ENCODE results near the gene UNC5C.

Gene UNC5C

DNA sequence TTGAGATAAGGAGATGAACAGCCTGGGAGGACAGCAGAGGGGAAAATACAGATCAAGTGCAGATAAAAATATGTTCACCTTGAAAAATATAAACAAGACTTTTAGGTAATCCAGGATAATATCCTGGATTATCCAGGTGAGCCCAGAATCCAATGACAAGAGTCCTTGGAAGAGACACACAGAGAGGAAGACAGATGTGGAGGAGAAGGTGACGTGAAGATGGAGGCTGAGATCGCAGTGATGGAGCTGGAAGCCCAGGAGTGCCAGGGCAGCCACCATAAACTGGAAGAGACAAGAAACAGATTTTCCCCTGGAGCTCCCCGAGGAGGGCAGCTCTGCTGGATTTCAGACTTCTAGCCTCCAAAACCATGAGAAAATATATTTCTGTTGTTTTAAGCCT is 230.7 kb downstream of the UNC5C start:
- no peak for DNase-seq

DNA sequence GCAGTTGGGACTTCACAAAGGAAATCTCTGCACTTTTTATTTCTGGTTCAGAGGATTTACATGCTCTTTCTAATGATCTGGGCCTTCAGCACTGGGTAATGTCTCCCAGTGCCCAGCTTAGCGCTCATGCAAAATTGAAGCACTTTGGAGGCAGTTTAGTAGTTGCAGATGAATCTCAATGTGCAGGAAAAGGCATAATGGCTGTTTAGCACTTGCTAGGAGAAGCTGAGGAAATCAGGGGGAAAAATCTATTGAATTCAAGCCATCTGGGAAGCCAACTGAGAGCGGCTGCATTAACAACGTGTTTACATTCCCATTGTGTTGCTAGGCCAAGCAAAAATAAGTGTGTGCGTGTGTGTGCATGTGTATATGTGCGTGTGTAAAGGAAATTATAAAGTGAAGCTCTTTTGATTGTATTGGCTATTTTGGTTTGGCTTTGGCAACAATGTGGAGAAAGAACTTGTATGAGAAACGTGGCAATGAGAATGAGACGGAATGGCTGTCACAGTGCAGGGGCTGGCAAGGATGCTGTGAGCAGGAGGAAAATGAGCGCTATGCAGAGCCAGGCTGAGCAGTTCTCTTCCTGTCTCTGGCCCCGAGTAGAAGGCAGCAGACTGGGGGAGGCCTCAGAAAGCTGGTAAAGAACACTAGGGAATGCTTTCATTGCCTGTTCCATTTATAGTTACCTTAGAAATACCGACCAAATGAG is 231.5 kb downstream of the UNC5C start:
- DNase-seq = no peak

GRCh38 chr4:95314573-95314972 is 234.2 kb downstream of the UNC5C start:
- no peak for DNase-seq

DNA sequence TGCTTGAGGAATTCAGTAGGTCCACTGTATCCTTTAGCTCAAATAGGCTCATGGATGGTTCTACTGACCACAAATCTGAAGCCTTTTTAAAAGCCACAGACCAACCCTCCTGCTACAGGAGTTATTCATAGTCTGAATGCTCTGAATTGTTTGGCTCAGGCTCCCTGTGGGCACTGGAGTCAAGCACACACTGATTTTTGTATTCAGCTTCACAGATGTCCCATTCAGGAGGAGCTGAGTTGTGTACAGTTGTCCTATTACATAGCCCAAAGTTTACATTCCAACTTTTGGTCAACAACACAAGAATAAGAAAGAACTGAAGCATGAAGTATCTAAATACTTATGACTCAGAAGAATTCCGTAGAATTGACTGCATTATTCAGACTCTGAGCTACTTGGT is 243.9 kb downstream of the UNC5C start:
- DNase-seq = no peak

DNA sequence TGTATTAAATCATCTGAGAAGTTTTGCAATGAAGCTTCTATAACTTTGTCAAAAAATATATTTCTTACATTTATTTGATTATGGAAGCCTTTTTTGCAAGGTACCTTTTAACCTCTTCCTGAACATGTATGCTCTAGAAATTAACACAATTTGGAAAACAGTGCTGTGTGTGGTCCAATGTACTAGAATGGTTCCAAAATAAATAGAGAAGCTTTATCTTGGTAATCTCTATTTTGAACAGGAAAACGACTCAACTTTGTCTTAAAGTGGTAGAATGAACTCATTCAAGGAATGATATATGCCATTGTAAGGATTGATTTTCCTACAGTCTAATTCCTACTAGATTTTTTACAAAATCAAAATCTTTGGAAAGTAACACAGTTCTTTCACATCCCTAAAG is 248.5 kb downstream of the UNC5C start:
- no peak for DNase-seq

DNA sequence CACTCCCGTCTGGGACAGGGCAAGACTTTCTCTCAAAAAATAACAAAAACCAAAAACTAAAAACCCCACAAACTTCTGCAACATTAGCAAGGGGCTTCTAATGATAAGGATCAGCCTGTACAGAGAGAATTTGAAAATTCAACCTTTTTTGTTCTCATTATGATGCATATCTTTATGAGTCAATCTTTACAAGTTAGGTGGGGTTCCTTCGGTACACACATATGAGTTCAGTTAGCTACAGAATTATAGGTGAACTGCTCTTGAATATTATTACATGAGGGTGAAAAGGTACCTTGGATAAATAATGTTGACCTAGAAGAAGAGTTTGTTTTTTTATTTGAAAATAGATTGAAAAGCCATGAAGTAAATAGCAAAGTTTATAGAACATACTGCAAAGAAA is 252.7 kb downstream of the UNC5C start:
- no peak for DNase-seq

DNA sequence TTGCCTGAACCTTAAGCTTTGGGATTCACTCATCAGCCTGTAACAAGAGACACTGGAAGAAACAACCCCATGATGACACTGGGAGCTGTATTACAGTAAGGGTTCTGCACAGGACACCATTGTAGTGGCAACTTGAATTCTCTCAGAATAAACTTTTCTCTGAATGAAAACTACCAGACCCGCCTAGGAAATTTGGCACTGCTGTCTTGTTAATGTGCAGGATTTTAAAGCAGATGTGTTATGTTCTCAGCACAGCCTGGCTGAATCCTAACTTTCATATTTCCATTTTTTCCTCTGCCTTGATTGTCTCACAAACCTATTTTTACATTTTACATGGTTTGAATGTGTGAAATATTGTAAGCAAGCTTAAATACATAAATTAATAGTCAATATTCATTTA is 253.6 kb downstream of the UNC5C start:
- no peak for DNase-seq

DNA sequence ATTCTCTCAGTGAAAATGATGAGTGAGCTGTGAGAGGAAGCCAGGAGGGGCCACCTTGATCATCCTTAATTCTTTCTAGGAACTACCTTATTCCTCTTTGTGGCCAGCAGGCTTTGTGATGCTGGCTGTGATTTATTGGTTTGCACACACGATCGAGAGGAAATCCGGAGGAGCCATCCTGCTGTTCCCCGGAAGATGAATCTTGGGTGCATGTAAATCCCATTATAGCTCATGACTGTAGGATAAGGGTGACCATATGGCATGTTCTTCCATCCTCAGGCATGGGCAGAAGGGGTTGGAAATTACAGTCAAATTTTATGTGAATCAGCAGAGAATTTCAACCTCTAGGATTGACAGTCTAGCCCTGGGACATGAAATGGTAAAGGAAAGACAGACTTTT is 254.5 kb downstream of the UNC5C start:
- no peak for DNase-seq

- DNase-seq = no peak
Observed at GRCh38 chr4:95293014-95293413, 255.8 kb downstream of the UNC5C start.

DNA sequence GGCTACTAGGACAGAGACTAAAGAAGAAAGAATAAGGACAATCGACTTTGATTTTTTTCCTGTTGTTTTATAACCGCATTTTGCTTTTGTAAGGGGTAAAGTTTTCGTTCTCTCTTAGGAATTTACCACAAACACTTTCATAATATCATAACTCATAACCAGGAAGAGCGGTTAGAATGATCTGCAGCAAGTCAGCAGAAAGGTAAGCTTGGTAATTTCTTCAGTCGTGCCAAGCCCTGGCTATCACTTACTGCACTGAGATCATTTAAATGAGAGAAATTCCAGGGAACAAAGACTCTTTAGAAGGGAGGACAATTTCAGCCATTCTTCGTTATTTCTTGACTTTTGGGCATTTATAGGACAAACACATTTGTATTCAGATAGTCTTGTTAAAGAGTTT is 258.1 kb downstream of the UNC5C start:
- no peak for DNase-seq

- DNase-seq = no peak
Observed at GRCh38 chr4:95289028-95289634, 259.6 kb downstream of the UNC5C start.

DNA sequence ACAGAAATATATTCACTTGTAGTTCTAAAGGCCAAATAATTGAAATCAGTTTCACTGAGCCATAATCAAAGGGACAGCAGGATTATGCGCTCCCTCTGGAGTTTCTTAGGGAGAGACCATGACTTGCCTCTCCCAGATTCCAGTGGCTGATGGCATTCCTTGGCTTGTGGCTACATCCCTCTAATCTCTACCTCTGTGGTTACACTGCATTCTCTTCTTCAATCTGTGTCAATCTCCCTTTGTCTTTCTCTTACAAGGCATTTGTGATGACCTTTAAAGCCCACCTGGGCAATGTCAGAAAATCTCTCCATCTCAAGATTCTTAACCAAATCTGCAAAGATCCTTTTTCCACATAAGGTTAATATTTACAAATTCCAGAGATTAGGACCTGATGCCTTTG is 260.2 kb downstream of the UNC5C start:
- DNase-seq = no peak

GRCh38 chr4:95285797-95286196 is 263.0 kb downstream of the UNC5C start:
- DNase-seq = no peak

DNA sequence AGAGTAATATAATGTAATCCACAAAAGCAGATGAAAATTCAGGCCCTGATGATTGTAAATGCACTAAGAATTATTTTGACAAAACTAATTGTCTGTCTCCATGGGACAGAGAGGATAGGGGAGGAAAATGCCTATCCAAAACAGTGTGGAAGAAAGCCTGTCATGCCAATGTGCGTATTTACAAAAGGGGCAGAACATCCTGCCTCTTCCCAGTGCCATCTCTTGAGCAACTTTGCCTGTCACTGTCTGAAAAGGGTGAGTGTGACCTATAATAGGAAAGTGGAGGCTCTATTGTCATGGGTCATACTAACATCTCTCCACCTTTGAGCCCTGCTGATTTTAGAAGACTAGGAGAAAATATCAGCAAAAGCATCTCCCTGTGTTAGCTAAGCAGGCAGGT is 264.1 kb downstream of the UNC5C start:
- DNase-seq = no peak

DNA sequence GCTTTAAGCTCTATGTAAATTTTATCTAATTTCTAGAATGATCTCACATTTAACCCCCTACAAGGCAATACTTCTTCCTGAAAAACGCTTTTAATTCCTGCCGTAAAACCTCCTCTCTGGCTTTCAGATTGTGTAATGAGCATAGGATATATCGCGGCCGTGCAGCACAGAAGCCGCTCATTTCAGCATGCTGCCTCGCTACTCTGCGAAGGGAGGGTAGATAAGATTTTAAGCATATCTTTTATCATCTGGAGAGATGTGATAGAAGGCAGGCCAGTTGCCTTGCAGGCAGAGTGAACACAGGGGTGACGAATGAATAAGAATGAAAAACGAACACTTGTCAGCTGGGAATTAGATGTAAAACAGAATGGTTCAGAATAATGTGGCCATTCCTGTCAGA is 265.5 kb downstream of the UNC5C start:
- DNase-seq = no peak

DNA sequence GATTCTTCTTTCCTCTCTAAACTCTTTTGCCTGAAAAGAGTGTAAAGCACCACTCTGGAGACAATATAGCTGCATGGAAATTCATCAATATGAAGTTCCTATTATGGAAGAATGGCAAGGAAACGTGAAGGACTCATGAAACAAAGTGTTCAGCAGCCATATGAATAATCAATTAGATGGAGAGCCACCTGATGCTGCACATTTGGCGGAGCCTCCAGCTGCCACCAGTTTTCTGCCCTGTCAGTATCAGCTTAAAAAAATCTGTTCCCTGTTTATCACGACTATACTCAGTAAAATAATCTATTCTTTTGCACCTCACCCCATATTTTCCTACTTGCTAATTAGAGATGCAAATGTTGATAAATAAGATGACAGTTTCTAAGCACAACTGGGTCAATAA is 276.0 kb downstream of the UNC5C start:
- no peak for DNase-seq

DNA sequence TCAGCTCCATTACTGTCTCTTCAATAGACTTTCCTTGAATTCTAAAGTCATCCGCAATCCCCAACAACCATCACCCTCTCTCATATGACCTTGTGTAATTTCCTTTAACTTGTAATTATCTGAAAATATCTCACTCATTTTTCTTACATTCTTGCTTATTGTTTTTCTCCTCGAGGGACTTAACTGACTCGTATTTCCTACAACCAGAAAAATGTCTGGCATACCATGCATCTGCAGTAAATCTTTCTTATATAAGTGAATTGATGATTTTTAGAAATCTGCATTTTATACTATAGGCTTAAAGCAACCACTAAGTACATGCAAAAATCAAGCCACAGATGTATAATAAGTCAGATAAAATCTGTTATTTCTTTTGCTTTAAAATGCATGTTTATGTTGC is 276.7 kb downstream of the UNC5C start:
- DNase-seq = no peak

DNA sequence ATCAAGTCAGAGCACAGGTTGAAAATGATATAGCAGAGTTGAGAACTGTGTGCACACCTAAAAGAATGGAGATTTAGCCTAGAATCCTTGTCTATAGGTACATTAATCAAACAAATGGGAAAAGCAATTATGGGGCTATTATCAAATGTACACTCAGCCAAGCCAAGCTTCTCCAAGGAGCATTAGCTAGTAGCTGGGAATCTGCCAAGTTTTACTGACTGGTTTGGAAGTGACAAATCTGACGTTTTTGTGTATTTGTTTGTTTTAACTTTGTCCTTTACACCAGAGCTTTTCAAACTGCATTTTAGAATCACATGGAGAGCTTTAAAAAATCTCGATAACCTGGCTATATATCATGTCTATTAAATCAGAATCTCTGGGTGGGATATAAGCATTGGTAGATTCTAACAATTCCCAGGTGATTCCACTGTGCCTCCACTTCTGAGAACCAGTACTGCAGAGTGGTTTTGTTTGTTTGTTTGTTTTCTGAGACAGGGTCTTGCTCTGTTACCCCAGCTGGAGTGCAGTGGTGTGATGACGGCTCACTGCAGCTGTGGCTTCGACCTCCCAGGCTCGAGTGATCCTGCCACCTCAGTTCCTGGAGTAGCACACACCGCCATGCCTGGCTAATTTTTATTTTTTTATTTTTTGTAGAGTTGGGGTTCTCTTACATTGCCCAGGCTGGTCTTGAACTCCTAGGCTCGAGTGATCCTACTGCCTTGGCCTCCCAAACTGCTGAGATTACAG is 279.8 kb downstream of the UNC5C start:
- no peak for DNase-seq

DNA sequence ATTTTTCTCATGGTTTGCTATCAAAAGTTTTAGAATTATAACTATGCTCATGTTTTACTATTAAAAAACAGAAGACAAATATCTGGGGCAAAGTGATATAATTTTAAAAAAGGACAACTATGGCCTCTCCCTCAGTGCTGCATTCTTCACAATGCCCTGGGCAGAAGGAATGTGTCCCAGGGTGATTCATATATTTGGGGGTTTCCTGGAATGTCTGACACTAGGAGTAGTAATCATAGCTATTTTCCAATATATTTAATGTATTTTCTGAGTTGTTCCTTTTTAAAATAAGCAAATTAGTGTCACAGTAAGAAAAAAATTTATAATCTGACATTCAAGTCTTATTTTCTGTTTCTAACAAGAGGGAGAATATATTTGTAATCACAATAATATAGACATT is 281.7 kb downstream of the UNC5C start:
- no peak for DNase-seq

DNA sequence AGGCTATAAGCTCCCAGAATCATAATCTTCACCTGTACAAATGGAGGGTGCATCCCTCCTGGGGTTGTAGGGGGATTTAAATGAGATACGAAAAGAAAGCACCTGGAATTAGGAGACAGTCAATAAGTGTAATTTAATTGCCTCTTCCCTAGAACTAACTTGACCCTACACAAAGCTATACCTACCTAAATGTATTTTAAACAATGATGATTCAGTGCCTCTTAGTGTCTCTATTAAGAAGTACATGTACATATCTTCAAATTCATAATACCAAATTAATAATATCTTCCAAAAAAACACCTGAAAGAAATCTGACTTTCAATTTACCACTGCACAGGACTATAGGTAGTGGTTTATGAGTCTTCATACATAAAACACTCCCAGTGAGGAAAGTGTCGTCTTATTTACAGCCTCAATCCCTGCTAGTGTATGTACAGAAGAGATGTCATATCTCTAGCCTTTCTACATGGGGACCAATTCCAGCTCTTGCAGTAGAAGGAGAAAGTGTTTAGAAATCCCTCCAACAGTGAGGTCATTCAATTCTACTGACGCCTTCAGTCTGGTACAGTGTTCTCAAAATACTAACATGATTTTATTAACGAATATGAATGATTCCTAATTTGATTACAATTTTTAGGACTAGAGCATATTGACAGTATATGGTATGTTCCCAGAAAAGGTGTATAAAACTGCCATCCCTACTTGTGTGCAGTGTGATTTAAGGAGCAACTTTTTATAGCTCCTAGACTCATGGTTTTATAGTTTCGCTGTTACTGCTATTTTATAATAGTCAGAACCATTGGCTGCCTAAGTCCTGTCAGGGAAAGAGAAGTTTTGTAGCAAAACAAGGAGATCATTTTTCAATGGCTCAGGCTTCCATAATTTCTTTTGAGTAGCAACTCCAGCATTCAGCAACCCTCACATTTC is 282.7 kb downstream of the UNC5C start:
- DNase-seq = no peak

DNA sequence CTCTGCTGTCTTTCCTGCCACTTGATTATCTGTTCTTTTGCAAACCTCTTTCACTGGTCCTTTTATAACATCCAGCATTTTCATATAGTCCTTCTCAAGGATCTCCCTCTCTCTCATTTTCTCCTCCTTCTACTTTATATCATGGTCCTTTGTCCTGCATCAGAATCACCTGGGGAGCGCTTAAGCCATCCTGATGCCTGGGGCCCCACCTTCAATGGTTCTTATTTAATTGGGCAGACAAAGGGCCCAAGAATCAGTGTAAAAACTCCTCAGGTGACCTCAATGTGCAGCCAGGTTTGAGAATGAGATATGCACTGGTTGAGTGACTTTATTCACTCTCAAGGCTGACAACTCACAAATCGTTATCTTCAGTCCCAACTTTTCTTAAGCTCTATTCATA is 283.9 kb downstream of the UNC5C start:
- DNase-seq = no peak

DNA sequence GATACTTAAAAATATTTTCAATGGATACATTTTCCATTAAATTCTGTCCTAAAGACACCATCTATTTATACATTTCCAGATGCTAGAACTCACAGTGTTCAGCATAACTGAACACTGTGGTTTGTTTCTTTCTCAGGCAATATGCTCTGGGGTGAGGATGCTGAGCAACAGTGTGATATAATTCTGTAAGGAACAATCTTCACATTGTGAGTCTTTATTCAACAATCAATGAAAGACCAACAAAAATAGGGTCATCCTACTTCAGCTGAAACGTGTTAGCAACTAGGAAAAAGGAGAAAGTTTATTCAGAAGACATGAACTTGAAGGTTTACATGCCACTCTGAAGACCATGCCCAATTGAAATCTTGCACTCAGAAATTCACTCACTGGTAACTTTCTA is 284.8 kb downstream of the UNC5C start:
- no peak for DNase-seq

DNA sequence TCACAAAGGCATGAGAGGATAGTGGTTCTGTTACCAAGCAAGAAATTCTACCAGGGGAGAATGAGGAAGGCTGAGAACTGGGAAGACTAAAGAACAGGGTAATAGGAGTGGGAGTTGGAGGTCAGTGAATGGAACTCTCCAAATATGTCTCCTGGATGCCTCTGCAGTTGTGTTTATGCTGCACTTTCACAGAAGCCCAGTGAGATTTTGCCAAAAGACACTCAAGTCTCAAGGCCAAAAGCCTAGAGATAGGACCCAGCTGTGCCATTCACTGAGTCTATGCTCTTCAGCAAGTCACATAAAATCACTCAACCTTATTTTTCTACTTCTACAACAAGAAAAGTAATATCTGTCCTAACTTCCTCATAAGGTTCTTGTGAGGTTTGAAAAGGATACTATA is 285.4 kb downstream of the UNC5C start:
- DNase-seq = no peak
